ENCODE data around the gene NFATC1. TPM values are rescaled to one million over a fixed set of nuclear protein-coding genes. Genes with fewer than 3 reads are reported as not detected.

Gene NFATC1
- total RNA-seq, 2 experiments from 2014 or later = 73.6 to 73.8 TPM

- ChIA-PET POLR2A (no interaction called here), CTCF (no interaction called here)
Observed at GRCh38 chr18:79385708-79386341, 9.9 kb upstream of the NFATC1 start.

GRCh38 chr18:79386547-79386946 lies 9.2 kb upstream of the NFATC1 start:
- ChIA-PET POLR2A (no interaction called here), CTCF (interaction anchor here (0.7 kb wide), 1 partner anchor 564 kb away, joined by 4 read pairs; no protein-coding TSS in a partner anchor)

- ChIA-PET POLR2A (interaction anchor here (1.0 kb wide), 1 partner anchor 396 kb away, joined by 4 read pairs; no protein-coding TSS in a partner anchor), CTCF (interaction anchor here (0.7 kb wide), 1 partner anchor 563 kb away, joined by 4 read pairs; no protein-coding TSS in a partner anchor)
Observed at GRCh38 chr18:79387214-79387613, 8.5 kb upstream of the NFATC1 start.

GRCh38 chr18:79387615-79388014 lies 8.1 kb upstream of the NFATC1 start:
- ChIA-PET POLR2A (interaction anchor here (1.0 kb wide), 1 partner anchor 396 kb away, joined by 4 read pairs; no protein-coding TSS in a partner anchor), CTCF (no interaction called here)

- ChIA-PET CTCF (interaction anchor here (1.3 kb wide), 1 partner anchor 10 kb away, joined by 3 read pairs; no protein-coding TSS in a partner anchor), POLR2A (interaction anchor here (1.0 kb wide), 1 partner anchor 395 kb away, joined by 4 read pairs; no protein-coding TSS in a partner anchor)
Observed at GRCh38 chr18:79388043-79388442, 7.7 kb upstream of the NFATC1 start.

GRCh38 chr18:79389689-79390088 lies 6.0 kb upstream of the NFATC1 start:
- ChIA-PET CTCF (no interaction called here), POLR2A (no interaction called here)

- CTCF ChIA-PET = interaction anchor here (0.8 to 5.1 kb wide), 4 partner anchors 12 to 133 kb away, joined by 3 to 37 read pairs (median 4); no protein-coding TSS in a partner anchor
- POLR2A ChIA-PET = interaction anchor here (1.3 to 1.8 kb wide), 2 partner anchors 11 to 13 kb away, joined by 3 to 4 read pairs; no protein-coding TSS in a partner anchor
Observed at GRCh38 chr18:79392226-79392625, 3.5 kb upstream of the NFATC1 start.

GRCh38 chr18:79393181-79393634 lies 2.5 kb upstream of the NFATC1 start:
- ChIA-PET POLR2A (interaction anchor here (0.6 to 1.8 kb wide), 6 partner anchors 12 to 286 kb away, joined by 3 to 13 read pairs (median 4); no protein-coding TSS in a partner anchor), CTCF (interaction anchor here (0.8 to 5.1 kb wide), 6 partner anchors 10 to 135 kb away, joined by 3 to 37 read pairs (median 6); no protein-coding TSS in a partner anchor)

GRCh38 chr18:79393635-79394533 lies 1.8 kb upstream of the NFATC1 start:
- ChIA-PET POLR2A (interaction anchor here (0.6 to 1.8 kb wide), 7 partner anchors 12 to 285 kb away, joined by 3 to 13 read pairs (median 3); no protein-coding TSS in a partner anchor), CTCF (interaction anchor here (1.3 to 5.1 kb wide), 6 partner anchors 11 to 134 kb away, joined by 5 to 37 read pairs (median 6); no protein-coding TSS in a partner anchor)

GRCh38 chr18:79394534-79395307 lies 1.0 kb upstream of the NFATC1 start:
- POLR2A ChIA-PET = interaction anchor here (1.4 to 2.4 kb wide), 2 partner anchors 11 to 130 kb away, joined by 3 to 15 read pairs; no protein-coding TSS in a partner anchor
- CTCF ChIA-PET = interaction anchor here (1.9 to 5.1 kb wide), 2 partner anchors 11 to 15 kb away, joined by 5 to 37 read pairs; no protein-coding TSS in a partner anchor

GRCh38 chr18:79395308-79395640 lies 456 bp upstream of the NFATC1 start:
- CTCF ChIA-PET = interaction anchor here (1.2 to 5.1 kb wide), 4 partner anchors 10 to 285 kb away, joined by 3 to 37 read pairs (median 5); no protein-coding TSS in a partner anchor
- POLR2A ChIA-PET = interaction anchor here (1.4 to 2.4 kb wide), 2 partner anchors 10 to 129 kb away, joined by 3 to 15 read pairs; no protein-coding TSS in a partner anchor

- CTCF ChIA-PET = interaction anchor here (0.6 to 1.4 kb wide), 7 partner anchors 9 to 284 kb away, joined by 3 to 5 read pairs (median 3); no protein-coding TSS in a partner anchor
- POLR2A ChIA-PET = interaction anchor here (0.7 to 2.4 kb wide), 4 partner anchors 9 to 128 kb away, joined by 3 to 15 read pairs (median 4); no protein-coding TSS in a partner anchor
Observed at GRCh38 chr18:79396431-79397246, 909 bp downstream of the NFATC1 start.

GRCh38 chr18:79397247-79397829 lies 1.6 kb downstream of the NFATC1 start:
- ChIA-PET CTCF (interaction anchor here (0.6 to 1.6 kb wide), 6 partner anchors 8 to 261 kb away, joined by 3 to 5 read pairs (median 3); no protein-coding TSS in a partner anchor), POLR2A (interaction anchor here (1.2 to 2.4 kb wide), 4 partner anchors 8 to 127 kb away, joined by 3 to 15 read pairs (median 4); no protein-coding TSS in a partner anchor)

GRCh38 chr18:79397830-79398761 lies 2.4 kb downstream of the NFATC1 start:
- ChIA-PET CTCF (interaction anchor here (1.0 to 1.6 kb wide), 4 partner anchors 8 to 125 kb away, joined by 3 to 5 read pairs (median 4); no protein-coding TSS in a partner anchor), POLR2A (interaction anchor here (0.6 to 1.2 kb wide), 4 partner anchors 8 to 126 kb away, joined by 3 to 4 read pairs (median 3); no protein-coding TSS in a partner anchor)

GRCh38 chr18:79399275-79400081 lies 3.7 kb downstream of the NFATC1 start:
- ChIA-PET POLR2A (no interaction called here), CTCF (no interaction called here)
